Stimulated activated CD4-positive, alpha-beta T cell treated with anti-CD3 and anti-CD28 coated beads, Interleukin-12 subunit alpha, Interleukin-12 subunit beta, amount 100 ng/mL, for 24 hours (primary cell): ENCODE data around the gene TECPR2.
"Not testable (repeated sequence)": the region's sequence is repeated elsewhere in the genome, so short reads cannot be mapped to it uniquely, and the experiment has no call there.

ENCODE experiments used
- DNase-seq, 2 experiments: peaks; one replicate each; pipeline ENCODE4 v3.0.0-alpha.2; 2020; ENCODE audit warnings: low read depth in 2 of 2

The TECPR2 gene

GRCh38 chr14:102525219-102525928 lies 162.6 kb downstream of the TECPR2 start:
- no peak for DNase-seq

- no peak for DNase-seq
These were observed 163.3 kb downstream of the TECPR2 start for GRCh38 chr14:102525929-102526497.

- DNase-seq: no peak
These were observed 165.9 kb downstream of the TECPR2 start for GRCh38 chr14:102528431-102529170.

GRCh38 chr14:102530828-102531478 lies 168.2 kb downstream of the TECPR2 start:
- no peak for DNase-seq

- DNase-seq: no peak
These were observed 169.5 kb downstream of the TECPR2 start for GRCh38 chr14:102532204-102532658.

- no peak for DNase-seq
These were observed 175.3 kb downstream of the TECPR2 start for GRCh38 chr14:102537981-102538601.

- no peak for DNase-seq
These were observed 176.1 kb downstream of the TECPR2 start for GRCh38 chr14:102538602-102539543.

- DNase-seq: no peak
These were observed 177.0 kb downstream of the TECPR2 start for GRCh38 chr14:102539544-102540314.

- DNase-seq: no peak
These were observed 177.7 kb downstream of the TECPR2 start for GRCh38 chr14:102540315-102541028.

- not testable (repeated sequence) for DNase-seq
These were observed 178.3 kb downstream of the TECPR2 start for GRCh38 chr14:102541029-102541491.

- no peak for DNase-seq
These were observed 179.0 kb downstream of the TECPR2 start for GRCh38 chr14:102541771-102542170.

GRCh38 chr14:102544046-102544746 lies 181.5 kb downstream of the TECPR2 start:
- DNase-seq: no peak

GRCh38 chr14:102544747-102545460 lies 182.2 kb downstream of the TECPR2 start:
- DNase-seq: no peak

GRCh38 chr14:102545461-102546265 lies 182.9 kb downstream of the TECPR2 start:
- no peak for DNase-seq

GRCh38 chr14:102548616-102549240 lies 186.0 kb downstream of the TECPR2 start:
- no peak for DNase-seq

GRCh38 chr14:102550927-102551401 lies 188.2 kb downstream of the TECPR2 start:
- not testable (repeated sequence) for DNase-seq
